ENCODE data around the gene NKAPD1.
A peak's percentile ranks its signal among the peaks of the same experiment; 100 is the strongest.
"Not testable (repeated sequence)": the region's sequence is repeated elsewhere in the genome, so short reads cannot be mapped to it uniquely, and the experiment has no call there.

The NKAPD1 gene, protein sequence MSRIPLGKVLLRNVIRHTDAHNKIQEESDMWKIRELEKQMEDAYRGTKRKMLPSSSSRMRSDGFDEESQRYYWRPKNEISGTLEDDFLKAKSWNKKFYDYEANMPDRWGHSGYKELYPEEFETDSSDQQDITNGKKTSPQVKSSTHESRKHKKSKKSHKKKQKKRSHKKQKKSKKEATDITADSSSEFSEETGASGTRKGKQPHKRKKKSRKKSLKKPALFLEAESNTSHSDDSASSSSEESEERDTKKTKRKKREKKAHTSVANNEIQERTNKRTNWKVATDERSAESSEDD

DNA sequence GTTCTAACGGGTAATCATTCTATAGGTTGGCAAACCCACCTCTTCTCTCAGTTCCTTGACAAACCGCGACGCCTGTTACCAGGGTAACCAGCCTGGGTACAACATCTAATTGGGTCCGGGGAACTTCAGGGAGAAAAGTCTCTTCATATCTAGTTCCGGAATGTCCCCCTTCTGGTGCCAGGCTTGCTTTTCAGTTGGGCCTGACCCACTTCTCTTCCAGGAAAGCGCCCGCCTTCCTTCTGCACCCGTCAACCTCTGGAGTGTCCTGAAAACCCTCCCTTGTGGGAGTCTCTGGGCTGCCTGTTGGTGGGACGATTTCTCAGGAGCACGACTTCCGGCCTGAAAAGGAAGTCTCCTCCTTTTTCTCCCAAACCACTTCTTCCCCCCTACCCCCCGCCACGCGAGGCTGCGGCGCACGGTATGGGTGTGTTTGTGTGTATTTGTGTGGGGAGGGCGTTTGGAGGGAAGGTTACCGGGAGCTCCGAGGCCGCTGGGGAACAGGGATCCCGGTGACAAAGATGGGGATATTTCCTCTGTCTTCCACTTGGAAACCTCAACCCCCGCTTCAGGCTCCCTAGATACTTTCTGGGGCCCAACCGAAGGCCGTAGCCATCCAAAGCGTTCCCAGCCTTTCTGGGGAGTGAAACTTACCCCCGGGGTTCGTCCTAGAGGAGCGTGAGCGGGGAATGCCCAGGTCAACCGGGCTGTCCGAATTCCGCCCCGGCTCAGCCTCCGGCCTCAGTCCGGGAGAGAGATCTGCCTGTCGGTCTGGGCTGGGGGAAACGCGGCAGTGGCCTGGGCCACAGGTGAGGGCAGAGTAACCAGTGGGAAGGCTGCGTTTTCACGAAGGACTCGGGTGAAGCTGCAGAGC, at the start of gene NKAPD1, which contains the start of gene PIH1D2:
NKAPD1 (plus strand) TSS at position 359 of the 871 bp plus-strand sequence. CDS start 1,276 bp downstream, outside the sequence.
PIH1D2 (minus strand) TSS at position 77 of the 871 bp plus-strand sequence. CDS start 843 bp downstream, outside the sequence.
- DNase-seq (ENCODE audit: low spot score), result peak; percentile 89

DNA sequence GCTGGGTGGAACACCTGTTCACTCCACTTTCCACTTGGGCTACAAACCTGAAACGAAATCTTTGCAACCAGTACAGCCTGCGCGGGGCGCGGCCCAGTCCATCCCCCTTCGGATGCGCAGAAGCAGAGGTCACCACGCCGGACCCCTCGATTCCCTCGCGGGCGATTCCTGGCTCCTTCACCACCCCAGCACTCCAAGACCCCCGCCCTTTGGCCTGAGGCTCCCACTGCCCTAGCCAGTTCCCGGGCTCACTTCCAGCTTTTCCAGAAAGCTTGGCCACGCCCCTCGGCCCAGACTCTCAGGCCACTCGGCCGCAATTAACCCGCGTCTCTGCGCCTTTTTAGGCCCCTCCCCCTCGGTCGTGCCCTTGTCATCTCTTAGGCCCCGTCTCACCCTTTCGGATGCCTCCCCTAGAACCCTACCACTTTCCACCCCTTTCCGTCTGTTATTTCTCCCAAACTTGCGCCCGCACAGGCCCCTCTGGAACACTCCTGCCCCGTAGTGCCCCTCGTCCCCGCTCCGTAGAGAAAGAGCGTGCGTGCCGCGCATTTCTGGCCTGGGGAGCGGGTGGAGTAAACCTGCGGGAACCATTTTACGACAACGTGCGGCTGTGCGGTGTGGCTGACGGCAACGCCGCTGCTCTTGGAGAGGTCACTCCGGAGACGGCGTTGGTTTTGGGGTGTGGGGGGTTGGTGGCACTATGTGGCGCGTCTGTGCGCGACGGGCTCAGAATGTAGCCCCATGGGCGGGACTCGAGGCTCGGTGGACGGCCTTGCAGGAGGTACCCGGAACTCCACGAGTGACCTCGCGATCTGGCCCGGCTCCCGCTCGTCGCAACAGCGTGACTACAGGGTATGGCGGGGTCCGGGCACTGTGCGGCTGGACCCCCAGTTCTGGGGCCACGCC, 49.1 kb upstream of the NKAPD1 start, which contains the start of gene DLAT:
DLAT (plus strand) TSS at position 636 of the 906 bp plus-strand sequence; CDS start at position 701, 65 bp downstream.
- DNase-seq (ENCODE audit: low spot score), result peak; percentile 67

DNA sequence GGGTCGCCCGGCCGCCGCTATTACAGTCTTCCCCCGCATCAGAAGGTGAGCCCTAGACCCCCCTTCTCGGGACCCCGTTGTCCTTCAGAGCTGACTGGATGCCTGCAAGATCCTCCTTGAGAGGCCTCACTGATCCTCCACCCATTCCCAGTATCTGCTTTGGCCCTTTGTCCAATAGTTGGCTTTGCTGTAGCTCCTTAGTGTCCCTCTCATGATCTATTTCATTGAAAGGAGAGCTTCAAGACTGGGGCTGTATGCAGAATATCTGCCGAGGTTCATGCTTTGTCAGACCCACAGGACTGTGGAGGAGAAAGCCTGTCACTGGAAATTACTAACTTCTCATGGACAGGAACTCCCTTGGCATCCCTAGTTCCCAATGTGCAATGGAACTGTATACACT, 48.4 kb upstream of the NKAPD1 start:
- no peak for DNase-seq (ENCODE audit: low spot score)

DNA sequence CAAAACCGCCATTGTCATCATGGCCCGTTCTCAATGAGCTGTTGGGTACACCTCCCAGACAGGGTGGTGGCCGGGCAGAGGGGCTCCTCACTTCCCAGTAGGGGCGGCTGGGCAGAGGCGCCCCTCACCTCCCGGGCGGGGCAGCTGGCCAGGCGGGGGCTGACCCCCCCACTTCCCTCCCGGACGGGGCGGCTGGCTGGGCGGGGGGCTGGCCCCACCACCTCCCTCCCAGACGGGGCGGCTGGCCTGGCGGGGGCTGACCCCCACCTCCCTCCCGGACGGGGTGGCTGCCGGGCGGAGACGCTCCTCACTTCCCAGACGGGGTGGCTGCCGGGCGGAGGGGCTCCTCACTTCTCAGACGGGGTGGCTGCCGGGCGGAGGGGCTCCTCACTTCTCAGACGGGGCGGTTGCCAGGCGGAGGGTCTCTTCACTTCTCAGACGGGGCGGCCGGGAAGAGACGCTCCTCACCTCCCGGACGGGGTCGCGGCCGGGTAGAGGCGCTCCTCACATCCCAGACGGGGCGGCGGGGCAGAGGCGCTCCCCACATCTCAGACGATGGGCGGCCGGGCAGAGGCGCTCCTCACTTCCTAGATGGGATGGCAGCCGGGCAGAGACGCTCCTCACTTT, 47.2 kb upstream of the NKAPD1 start:
- DNase-seq (ENCODE audit: low spot score), result not testable (repeated sequence)

DNA sequence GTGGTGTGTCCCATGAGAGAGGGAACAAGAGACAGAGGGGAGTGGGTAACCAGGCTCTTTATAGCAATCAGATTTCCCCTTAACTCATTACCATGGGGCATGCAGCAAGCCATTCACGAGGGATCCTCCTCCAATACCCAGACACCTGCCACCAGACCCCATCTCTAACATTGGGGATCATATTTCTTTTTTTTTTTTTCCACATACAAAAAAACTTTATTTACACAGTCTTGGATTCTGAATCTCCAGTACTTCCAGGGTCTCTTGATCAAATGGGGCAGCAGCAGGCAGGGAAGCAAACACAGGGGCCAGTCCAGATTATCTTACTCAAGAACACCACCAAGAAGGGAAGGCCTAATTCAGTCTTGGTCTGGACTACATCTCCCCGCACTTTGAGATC, 44.6 kb upstream of the NKAPD1 start:
- no peak for DNase-seq (ENCODE audit: low spot score)

DNA sequence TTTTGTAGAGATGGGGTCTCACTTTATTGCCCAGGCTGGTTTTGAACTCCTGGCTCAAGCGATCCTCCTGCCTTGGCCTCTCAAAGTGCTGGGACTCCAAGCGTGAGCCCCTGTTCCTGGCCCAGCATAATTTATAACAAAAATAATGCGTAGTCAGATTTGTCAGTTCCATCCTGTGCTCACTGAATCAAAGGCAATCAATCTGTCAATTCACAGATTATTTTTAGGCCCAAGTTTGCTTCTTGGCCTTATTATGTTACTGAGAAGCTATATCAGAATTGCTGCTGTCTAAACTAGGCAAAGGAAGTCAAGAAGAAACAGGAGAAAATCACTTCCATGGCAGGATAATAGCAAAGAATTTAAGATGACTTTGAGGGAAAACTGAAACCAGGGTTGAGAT, 40.2 kb upstream of the NKAPD1 start:
- DNase-seq (ENCODE audit: low spot score), result no peak

DNA sequence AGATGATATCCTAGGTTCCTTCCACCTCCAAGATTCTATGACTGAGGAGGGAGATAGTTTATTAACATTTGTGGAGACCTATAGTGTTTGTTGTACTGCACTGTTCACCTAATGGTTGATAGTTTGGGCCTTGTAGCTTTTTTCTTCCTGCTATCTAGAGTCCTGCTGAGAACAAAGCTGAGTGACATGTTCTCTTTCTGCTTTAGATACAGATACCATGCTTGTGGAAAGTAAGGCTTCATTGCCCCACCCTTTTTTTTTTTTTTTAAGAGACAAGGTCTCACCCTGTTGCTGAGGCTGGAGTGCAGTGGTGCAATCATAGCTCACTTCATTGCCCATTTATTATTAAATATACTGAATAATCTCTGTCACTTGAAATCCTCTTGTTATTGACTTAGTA, 36.6 kb upstream of the NKAPD1 start:
- no peak for DNase-seq (ENCODE audit: low spot score)

DNA sequence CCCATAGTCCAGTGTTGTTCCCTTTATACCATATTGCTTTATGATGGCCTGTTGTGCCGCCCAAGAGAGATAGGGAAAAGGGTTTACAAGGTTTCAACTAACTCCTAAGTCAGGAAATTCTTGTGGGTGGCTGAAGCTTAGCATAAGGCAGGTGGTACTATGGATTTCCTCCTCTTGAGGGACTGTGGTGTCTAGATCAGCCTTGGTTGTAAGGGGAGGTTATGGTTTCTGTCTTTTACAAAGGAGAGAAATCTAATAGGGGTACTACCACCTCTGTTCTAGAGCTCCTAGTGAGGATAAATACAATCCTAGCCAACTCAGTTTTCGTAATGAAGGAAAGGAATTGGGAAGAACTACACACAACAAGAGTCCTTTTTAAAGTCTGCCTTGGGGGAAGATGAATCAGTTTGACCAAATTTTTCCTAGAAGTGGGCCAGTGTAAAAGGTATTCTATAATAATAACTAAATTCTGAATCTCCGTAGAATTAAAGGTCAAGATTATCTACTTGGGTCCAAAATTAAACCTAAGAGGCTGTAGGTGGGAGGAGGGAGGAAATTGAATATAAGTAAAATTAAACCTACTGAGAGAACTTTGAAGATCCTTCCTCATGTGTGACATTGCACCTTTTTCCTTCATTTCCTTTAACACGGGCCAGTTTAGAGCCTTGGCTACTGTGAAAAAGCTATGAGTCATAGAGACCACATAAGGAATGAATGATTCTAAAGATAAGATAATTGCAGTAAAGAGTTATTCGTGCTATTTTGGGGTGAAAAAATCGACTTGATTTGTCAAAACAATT, 31.7 kb upstream of the NKAPD1 start:
- no peak for DNase-seq (ENCODE audit: low spot score)

DNA sequence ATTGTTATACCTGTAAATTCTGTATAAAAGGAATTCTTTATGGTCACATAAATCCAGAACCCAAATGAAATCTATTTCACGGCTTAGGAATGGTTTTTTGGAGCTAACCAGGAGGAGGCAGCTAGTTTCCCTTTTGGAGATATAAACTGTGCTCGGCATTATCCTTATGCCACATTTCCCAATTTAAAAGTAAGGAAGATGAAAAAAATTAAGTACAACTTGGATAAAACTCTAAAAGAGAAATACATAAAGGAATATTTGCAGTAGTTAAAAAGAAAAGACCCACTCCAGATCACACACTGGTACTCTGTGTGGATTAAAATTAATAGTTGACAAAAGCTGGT, 31.2 kb upstream of the NKAPD1 start:
- no peak for DNase-seq (ENCODE audit: low spot score)

DNA sequence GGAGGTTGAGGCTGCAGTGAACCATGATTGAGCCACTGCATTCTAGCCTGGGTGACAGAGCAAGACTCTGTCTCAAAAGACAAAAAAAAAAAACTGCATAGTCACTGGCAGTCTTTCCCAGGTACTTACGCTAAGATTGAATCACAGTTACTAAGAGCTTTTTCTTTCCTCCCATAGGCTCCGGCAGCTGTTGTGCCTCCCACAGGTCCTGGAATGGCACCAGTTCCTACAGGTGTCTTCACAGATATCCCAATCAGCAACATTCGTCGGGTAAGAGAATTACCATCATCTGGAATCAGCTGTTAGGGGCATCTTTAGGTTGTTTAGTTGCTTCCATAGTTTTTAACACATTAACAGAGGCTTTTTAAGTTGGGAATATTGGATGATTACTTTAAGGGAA, 29.1 kb upstream of the NKAPD1 start:
- DNase-seq (ENCODE audit: low spot score), result no peak

DNA sequence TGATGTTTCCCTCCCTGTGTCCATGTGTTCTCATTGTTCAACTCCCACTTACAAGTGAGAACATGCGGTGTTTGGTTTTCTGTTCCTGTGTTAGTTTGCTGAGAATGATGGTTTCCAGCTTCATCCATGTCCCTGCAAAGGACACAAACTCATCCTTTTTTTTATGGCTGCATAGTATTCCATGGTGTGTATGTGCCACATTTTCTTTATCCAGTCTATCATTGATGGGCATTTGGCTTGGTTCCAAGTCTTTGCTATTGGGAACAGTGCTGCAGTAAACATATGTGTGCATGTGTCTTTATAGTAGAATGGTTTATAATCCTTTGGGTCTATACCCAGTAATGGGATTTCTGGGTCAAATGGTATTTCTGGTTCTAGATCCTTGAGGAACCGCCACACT, 27.5 kb upstream of the NKAPD1 start:
- not testable (repeated sequence) for DNase-seq (ENCODE audit: low spot score)

DNA sequence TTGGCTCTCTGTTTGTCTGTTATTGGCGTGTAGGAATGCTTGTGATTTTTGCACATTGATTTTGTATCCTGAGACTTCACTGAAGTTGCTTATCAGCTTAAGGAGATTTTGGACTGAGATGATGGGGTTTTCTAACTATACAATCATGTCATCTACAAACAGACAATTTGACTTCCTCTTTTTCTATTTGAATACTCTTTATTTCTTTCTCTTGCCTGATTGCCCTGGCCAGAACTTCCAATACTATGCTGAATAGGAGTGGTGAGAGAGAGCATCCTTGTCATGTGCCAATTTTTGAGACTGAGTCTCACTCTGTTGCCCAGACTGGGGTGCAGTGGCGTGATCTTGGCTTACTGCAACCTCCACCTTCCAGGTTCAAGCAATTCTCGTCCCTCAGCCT, 25.8 kb upstream of the NKAPD1 start:
- not testable (repeated sequence) for DNase-seq (ENCODE audit: low spot score)

DNA sequence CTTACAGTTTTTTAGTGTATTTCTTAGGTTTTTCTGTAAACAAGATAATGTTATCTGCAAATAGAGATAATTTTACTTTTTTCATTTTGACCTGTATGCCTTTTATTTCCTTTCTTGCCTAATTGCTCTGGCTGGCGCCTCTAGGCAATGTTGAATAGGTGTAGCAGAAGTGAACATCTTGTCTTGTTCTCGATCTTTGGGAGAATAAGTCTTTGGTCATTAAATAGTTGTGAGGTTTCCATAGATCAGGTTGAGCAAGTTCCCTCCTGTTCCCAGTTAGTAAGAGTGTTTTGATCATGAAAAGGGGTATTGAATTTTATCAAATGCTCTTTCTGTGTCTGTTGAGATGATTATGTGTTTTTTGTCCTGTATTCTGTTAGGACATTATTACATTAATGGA, 24.3 kb upstream of the NKAPD1 start:
- DNase-seq (ENCODE audit: low spot score), result no peak

DNA sequence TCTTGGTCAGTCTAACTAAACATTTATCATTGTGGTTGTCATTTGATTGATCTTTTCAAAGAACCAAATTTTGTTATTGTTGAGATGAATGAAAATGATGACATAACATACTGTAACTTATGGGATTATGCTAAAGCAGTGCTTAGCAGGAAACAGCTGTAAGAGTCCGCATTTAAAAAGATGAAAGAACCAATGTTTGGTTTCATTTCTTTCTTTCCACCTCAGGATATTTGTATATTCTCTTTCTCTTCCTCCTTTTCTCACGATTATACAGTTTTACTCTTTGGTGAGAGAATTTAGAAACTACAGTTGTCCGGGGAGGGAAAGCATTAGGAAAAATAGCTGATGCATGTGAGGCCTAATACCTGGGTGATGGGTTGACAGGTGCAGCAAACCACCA, 23.4 kb upstream of the NKAPD1 start:
- DNase-seq (ENCODE audit: low spot score), result no peak

DNA sequence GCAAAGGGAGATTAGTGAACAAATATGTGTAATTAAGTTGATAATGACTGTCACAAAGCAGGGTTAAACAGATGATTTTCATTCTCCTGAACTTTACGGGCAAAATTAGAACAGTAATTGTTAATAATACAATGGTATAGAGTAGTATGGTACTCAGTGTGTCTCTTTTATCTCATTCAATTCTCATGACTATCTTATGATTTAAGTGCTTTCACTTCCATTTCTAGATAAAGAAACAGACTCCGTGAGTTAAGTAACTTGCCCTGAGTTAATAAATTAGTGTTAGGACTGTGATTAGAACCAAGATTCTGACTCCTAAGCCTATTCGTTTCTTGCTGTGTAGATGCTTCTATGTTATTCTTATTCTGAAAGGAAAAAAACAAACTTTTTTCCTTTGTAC, 22.3 kb upstream of the NKAPD1 start:
- no peak for DNase-seq (ENCODE audit: low spot score)

DNA sequence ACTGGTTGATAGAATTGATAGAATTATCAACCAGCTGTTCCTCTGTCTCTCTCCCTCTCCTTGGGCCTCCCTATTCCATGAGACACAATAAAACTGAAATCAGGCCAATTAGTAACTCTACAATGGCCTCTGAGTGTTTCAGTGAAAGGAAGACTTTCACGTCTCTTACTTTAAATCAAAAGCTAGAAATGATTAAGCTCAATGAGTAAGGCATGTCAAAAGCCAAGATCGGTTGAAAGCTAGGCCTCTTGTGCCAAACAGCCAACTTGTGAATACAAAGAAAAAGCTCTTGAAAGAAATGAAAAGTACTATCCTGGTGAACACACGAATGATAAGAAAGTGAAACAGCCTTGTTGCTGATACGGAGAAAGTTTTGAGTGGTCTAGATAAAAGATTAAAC, 16.9 kb upstream of the NKAPD1 start:
- DNase-seq (ENCODE audit: low spot score), result no peak

DNA sequence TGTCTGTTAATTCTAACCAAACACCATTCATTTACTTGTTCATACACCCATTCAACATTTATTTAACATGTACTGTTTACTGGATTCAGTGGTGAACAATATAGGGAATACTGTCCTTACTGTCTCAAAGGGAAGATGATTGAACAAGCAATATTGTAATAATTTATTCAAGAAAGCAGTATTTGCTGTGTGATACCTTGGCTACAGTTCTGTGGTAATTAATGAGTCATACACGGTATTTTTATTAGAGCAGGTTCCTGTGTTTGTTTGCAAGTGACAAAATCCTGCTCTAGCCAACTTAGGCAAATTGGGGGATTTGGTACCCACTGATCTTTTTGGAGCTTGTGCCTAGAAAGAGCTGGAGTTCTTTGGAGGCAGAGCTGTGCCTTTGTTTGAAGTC, 16.0 kb upstream of the NKAPD1 start:
- DNase-seq (ENCODE audit: low spot score), result no peak

DNA sequence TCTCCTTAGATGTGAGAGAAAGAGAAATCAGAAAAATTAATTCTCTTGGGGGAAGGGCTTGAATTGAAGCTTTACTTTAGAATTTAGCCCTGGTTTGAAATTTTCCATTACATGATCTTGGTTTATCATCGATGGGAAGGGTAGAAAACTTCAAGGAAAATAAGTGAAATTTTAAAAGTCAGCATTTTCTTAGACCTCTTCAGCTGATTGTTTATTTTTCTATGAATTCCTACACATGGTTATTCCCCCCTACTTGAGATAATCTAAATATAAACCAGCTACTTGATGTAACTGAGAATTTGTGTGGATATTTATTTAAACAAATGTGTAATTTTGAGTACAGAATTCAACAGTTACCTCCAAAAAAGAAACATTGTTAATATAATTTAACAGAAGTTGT, 11.2 kb upstream of the NKAPD1 start:
- DNase-seq (ENCODE audit: low spot score), result no peak

DNA sequence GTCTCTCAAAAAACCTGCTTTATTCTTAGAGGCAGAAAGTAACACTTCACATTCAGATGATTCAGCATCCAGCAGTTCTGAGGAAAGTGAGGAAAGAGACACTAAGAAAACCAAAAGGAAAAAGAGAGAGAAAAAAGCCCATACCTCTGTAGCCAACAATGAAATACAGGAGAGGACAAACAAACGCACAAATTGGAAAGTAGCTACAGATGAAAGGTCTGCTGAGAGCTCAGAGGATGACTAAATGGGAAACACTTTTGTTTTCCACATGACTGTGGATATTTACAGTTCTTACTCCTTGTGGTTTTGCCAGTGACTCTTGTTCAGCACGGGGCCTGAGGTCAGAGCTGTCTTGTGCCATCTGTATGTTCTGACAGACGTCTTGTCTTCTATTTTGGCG, 8.6 kb downstream of the NKAPD1 start:
- DNase-seq (ENCODE audit: low spot score), result no peak

DNA sequence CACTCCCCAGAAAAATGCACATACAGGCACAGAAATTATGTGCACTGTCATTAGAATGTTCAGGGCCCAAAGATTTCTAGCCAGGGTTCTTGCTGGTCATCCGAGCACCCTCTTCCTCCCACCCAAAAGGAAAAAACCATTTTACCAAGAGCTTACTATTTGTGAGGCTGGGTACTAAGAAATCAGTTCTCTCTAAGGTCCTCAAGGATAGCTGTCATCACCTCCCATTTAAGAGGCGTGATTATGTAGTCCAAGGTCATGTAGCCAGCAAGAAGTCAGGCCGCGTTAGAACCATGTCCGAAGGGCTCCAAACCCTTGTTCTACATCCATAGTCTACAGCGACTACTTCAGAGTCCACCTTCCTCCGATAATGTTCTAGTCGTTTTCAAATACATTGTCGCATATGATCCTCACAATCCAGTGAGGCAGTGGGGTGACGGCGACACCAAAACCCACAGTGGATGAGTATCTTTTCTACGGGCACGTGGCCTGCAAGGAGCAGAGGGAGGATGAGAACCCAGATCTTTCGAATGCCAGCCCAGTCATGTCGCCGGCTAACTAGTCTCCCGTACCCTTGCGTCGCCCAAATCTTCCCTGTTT, 11.8 kb downstream of the NKAPD1 start:
- no peak for DNase-seq (ENCODE audit: low spot score)
